Raji (cell line): ENCODE measurements around the gene FBXL15.

Experiments used
- POLR2A ChIP-seq: IDR thresholded peaks from 2 replicates; pipeline ENCODE4 v1.6.1; 2011; ENCODE audit warnings: low read depth, low read length, control low read depth; ENCODE audit not compliant: insufficient read depth

FBXL15 gene

GRCh38 chr10:102420714-102421506 is at the start of gene FBXL15:
FBXL15 (plus strand) TSS chr10:102420836; CDS start chr10:102421130, 294 bp downstream.
- TF ChIP-seq POLR2A = peak; percentile 70

- no peak for TF ChIP-seq POLR2A
These were observed 49.3 kb upstream of the FBXL15 start for GRCh38 chr10:102371295-102371694.

- no peak for TF ChIP-seq POLR2A
These were observed 45.4 kb upstream of the FBXL15 start for GRCh38 chr10:102375250-102375649.

- no peak for TF ChIP-seq POLR2A
These were observed 44.8 kb upstream of the FBXL15 start for GRCh38 chr10:102375867-102376266.

- TF ChIP-seq POLR2A = no peak
These were observed 43.7 kb upstream of the FBXL15 start for GRCh38 chr10:102376901-102377300.

- no peak for TF ChIP-seq POLR2A
These were observed 41.3 kb upstream of the FBXL15 start for GRCh38 chr10:102379383-102379782.

GRCh38 chr10:102381983-102382382 is 38.7 kb upstream of the FBXL15 start:
- no peak for TF ChIP-seq POLR2A

- no peak for TF ChIP-seq POLR2A
These were observed 37.8 kb upstream of the FBXL15 start for GRCh38 chr10:102382871-102383270.

- no peak for TF ChIP-seq POLR2A
These were observed 36.6 kb upstream of the FBXL15 start for GRCh38 chr10:102384053-102384452.

- no peak for TF ChIP-seq POLR2A
These were observed 35.8 kb upstream of the FBXL15 start for GRCh38 chr10:102384606-102385429.

GRCh38 chr10:102389894-102390293 is 30.7 kb upstream of the FBXL15 start:
- no peak for TF ChIP-seq POLR2A

- TF ChIP-seq POLR2A = no peak
These were observed 28.3 kb upstream of the FBXL15 start for GRCh38 chr10:102392306-102392705.

- TF ChIP-seq POLR2A = no peak
These were observed 27.1 kb upstream of the FBXL15 start for GRCh38 chr10:102393411-102394078.

GRCh38 chr10:102394079-102394800 is 26.4 kb upstream of the FBXL15 start:
- TF ChIP-seq POLR2A = peak; percentile 58
